Measurements from ENCODE around the gene PARP11.

The PARP11 gene

GRCh38 chr12:3872800-3873636, at the start of gene PARP11:
TSS of gene PARP11 (minus strand) at chr12:3873399. CDS start at chr12:3873229, 170 bp downstream.
- peak; percentile 74 for DNase-seq

- DNase-seq = no peak
Observed at GRCh38 chr12:3922033-3922432, 48.8 kb upstream of the PARP11 start.

GRCh38 chr12:3921526-3921925, 48.3 kb upstream of the PARP11 start:
- no peak for DNase-seq

- no peak for DNase-seq
Observed at GRCh38 chr12:3921151-3921471, 47.9 kb upstream of the PARP11 start.

GRCh38 chr12:3920351-3921150, 47.4 kb upstream of the PARP11 start:
- no peak for DNase-seq

GRCh38 chr12:3913278-3913677, 40.1 kb upstream of the PARP11 start:
- no peak for DNase-seq

GRCh38 chr12:3912863-3913262, 39.7 kb upstream of the PARP11 start:
- no peak for DNase-seq

- no peak for DNase-seq
Observed at GRCh38 chr12:3911409-3911808, 38.2 kb upstream of the PARP11 start.

GRCh38 chr12:3905664-3906063, 32.5 kb upstream of the PARP11 start:
- no peak for DNase-seq

- no peak for DNase-seq
Observed at GRCh38 chr12:3904999-3905398, 31.8 kb upstream of the PARP11 start.

- no peak for DNase-seq
Observed at GRCh38 chr12:3902921-3903320, 29.7 kb upstream of the PARP11 start.

GRCh38 chr12:3901116-3901515, 27.9 kb upstream of the PARP11 start:
- DNase-seq = no peak

GRCh38 chr12:3898756-3899155, 25.6 kb upstream of the PARP11 start:
- DNase-seq = no peak

GRCh38 chr12:3897371-3897971, 24.3 kb upstream of the PARP11 start:
- DNase-seq = no peak

GRCh38 chr12:3896801-3897351, 23.7 kb upstream of the PARP11 start:
- DNase-seq = no peak

GRCh38 chr12:3896356-3896755, 23.2 kb upstream of the PARP11 start:
- DNase-seq = no peak

GRCh38 chr12:3892631-3893030, 19.4 kb upstream of the PARP11 start:
- DNase-seq = no peak

- no peak for DNase-seq
Observed at GRCh38 chr12:3891201-3891600, 18.0 kb upstream of the PARP11 start.

- DNase-seq = no peak
Observed at GRCh38 chr12:3888659-3889058, 15.5 kb upstream of the PARP11 start.

GRCh38 chr12:3885277-3886094, 12.3 kb upstream of the PARP11 start:
- DNase-seq = peak; percentile 6

- no peak for DNase-seq
Observed at GRCh38 chr12:3884671-3885070, 11.5 kb upstream of the PARP11 start.

GRCh38 chr12:3882896-3883564, 9.8 kb upstream of the PARP11 start:
- DNase-seq = no peak
